Suprapubic skin (tissue), 4 donors: ENCODE measurements around the gene CPXM2.

ENCODE experiments used
- CTCF ChIP-seq, 2 donors: fragments of 200-600 bp in 1 of 2; fragments of 450-650 bp in 1 of 2; sonication (generic) in 1 of 2; IDR thresholded peaks; one replicate each; pipeline ENCODE4 v1.5.1; 2016 to 2019; ENCODE audit warnings: antibody characterized with exemption in 2 of 2, mild to moderate bottlenecking in 1 of 2, moderate library complexity in 1 of 2
- EP300 ChIP-seq: sonication (generic); formaldehyde crosslinking; IDR thresholded peaks from one replicate; pipeline ENCODE4 v1.6.1; 2017; ENCODE audit warnings: antibody characterized with exemption
- POLR2A ChIP-seq, 2 donors: fragments of 450-650 bp; IDR thresholded peaks; one replicate each; pipeline ENCODE4 v1.6.1; 2017; ENCODE audit warnings: antibody characterized with exemption in 2 of 2, mild to moderate bottlenecking in 2 of 2, moderate library complexity in 2 of 2
- POLR2AphosphoS5 ChIP-seq, 3 donors: sonication (generic); formaldehyde crosslinking; IDR thresholded peaks; one replicate each; pipeline ENCODE4 v1.6.1; 2017; ENCODE audit warnings: antibody characterized with exemption in 3 of 3

GRCh38 chr10:123903621-123904020, 12.0 kb upstream of the CPXM2 start:
- TF ChIP-seq CTCF (IDR thresholded peaks at IDR 0.05) (no peak), POLR2A (IDR thresholded peaks at IDR 0.05) (no peak), EP300 (no peak), POLR2AphosphoS5 (IDR thresholded peaks at IDR 0.05) (no peak)
